Kidney (tissue), 14 donors: ENCODE results near the gene PLEKHA6. TPM values are rescaled to one million over a fixed set of nuclear protein-coding genes. Genes with fewer than 3 reads are reported as not detected.

Experiments
- DNase-seq, 5 donors: peaks; one replicate each; pipeline ENCODE4 v3.0.0-alpha.2; 2013 to 2020
- FAIRE-seq: peaks from 2 replicates; lab custom pipeline; 2012; peaks lifted over from hg19 to GRCh38; lab: Jason Lieb, UNC
- H3K27ac ChIP-seq, 2 donors: one replicate each; pipeline ENCODE4 v1.7.0; 2013; ENCODE audit warnings: low read depth in 2 of 2, low read length in 2 of 2, inconsistent platforms in 1 of 2
- H3K27me3 ChIP-seq: one replicate; pipeline ENCODE4 v1.7.1; 2013; ENCODE audit warnings: low read length, inconsistent platforms; ENCODE audit not compliant: control insufficient read depth, insufficient read depth
- H3K36me3 ChIP-seq, 3 donors: one replicate each; pipeline versions ENCODE4 v1.7.0 to v1.7.1; 2013; ENCODE audit warnings: low read length in 3 of 3, control low read depth in 1 of 3, inconsistent platforms in 1 of 3; ENCODE audit not compliant: insufficient read depth in 3 of 3, control insufficient read depth in 2 of 3
- H3K4me1 ChIP-seq, 3 donors: one replicate each; pipeline versions ENCODE4 v1.7.0 to v1.7.1; 2013; ENCODE audit warnings: low read length in 3 of 3, inconsistent platforms in 1 of 3, low read depth in 1 of 3; ENCODE audit not compliant: control insufficient read depth in 2 of 3, insufficient read depth in 2 of 3
- H3K4me3 ChIP-seq, 3 donors: one replicate each; pipeline versions ENCODE4 v1.7.0 to v1.8.1; 2013; ENCODE audit warnings: low read length in 3 of 3, control low read depth in 1 of 3, inconsistent platforms in 1 of 3
- H3K9ac ChIP-seq, 3 donors: one replicate each; pipeline versions ENCODE4 v1.7.0 to v1.7.1; 2013; ENCODE audit warnings: low read length in 3 of 3, control low read depth in 1 of 3, inconsistent platforms in 1 of 3
- H3K9me3 ChIP-seq, 3 donors: one replicate each; pipeline versions ENCODE4 v1.7.0 to v1.7.1; 2013; ENCODE audit warnings: low read length in 3 of 3, control low read depth in 1 of 3, inconsistent platforms in 1 of 3; ENCODE audit not compliant: control insufficient read depth in 2 of 3, insufficient read depth in 1 of 3
- CTCF ChIP-seq: IDR thresholded peaks from 3 replicates; pipeline ENCODE4 v1.5.1; 2012; ENCODE audit warnings: mild to moderate bottlenecking, moderate library complexity, borderline replicate concordance; ENCODE audit not compliant: insufficient read depth; ENCODE audit errors: extremely low read depth
- intact Hi-C: fragments of 100-400 bp; cut with DNase I; formaldehyde crosslinking; loops from one replicate; pipeline ENCODE4 v1.11.1; 2022
- polyA plus RNA-seq: library from polyadenylated mRNA; stranded (reverse); fragments of 350-450 nt; fragmentation: Illumina TruSeq; extraction: RNeasy Lipid Tissue Mini Kit (QIAGEN cat#74804); gene quantifications from one replicate; pipeline ENCODE4 v1.2.3, GENCODE V29; 2014; ENCODE audit warnings: low read depth, low replicate concordance; ENCODE audit not compliant: insufficient read depth
- total RNA-seq: library from RNA; stranded (reverse); fragmentation: NEBNext Ultra II Directional; extraction: Animal tissue kit (Norgen Biotek cat#: 25700); gene quantifications from one replicate; pipeline ENCODE4 v1.2.1, GENCODE V29; 2021
- donor health status: control.
- donor health status: control.
- donor health status: control.
- donor health status: control.
- donor health status: control.
- donor health status: DM: yes; HTN: yes; CAD: no.
- donor health status: Normal renal cell carcinoma (clear cell type).

The PLEKHA6 gene
- total and polyA plus RNA-seq, 2 donors from 2014 or later: 17.5 to 65.1 TPM

GRCh38 chr1:204285436-204286305, 74.1 kb downstream of the PLEKHA6 start:
- intact Hi-C loops: no loop called here
- no peak for TF ChIP-seq CTCF
- DNase-seq: peak in 1 of 5 donors; percentile 67
- Histone ChIP-seq H3K4me1 (peaks cover 22 to 65% (median 44%) of the 10 kb centered on the region in 3 donors), H3K36me3 (no peaks in the 10 kb centered on the region), H3K27me3 (no peaks in the 10 kb centered on the region), H3K4me3 (peak overlapping the region; percentile 24 to 73 (median 58)), H3K9me3 (no peaks in the 10 kb centered on the region), H3K27ac (peak overlapping the region; percentile 66), H3K9ac (peak overlapping the region in 2 of 3 donors; percentile 22 to 28)
- no peak for FAIRE-seq

GRCh38 chr1:204284929-204285328, 74.8 kb downstream of the PLEKHA6 start:
- Histone ChIP-seq H3K36me3 (no peaks in the 10 kb centered on the region), H3K4me1 (peaks cover 27 to 68% (median 51%) of the 10 kb centered on the region in 3 donors), H3K9ac (no peak overlapping the region), H3K27me3 (no peaks in the 10 kb centered on the region), H3K9me3 (no peaks in the 10 kb centered on the region), H3K4me3 (peak overlapping the region in 1 of 3 donors; percentile 73), H3K27ac (peak overlapping the region in 1 of 2 donors; percentile 66)
- no peak for TF ChIP-seq CTCF
- DNase-seq (no peak), FAIRE-seq (no peak)
- intact Hi-C loops: no loop called here

GRCh38 chr1:204283711-204284651, 75.7 kb downstream of the PLEKHA6 start:
- H3K9ac ChIP-seq: no peak overlapping the region

More at GRCh38 chr1:204283711-204284651, 75.7 kb downstream of the PLEKHA6 start:
- no peaks in the 10 kb centered on the region for H3K36me3 ChIP-seq
- FAIRE-seq (no peak), DNase-seq (no peak)
- no peaks in the 10 kb centered on the region for H3K9me3 ChIP-seq
- intact Hi-C loops: no loop called here
- H3K27me3 ChIP-seq: no peaks in the 10 kb centered on the region
- peak overlapping the region; percentile 16 to 45 for H3K27ac ChIP-seq
- H3K4me1 ChIP-seq: peaks cover 31 to 73% (median 60%) of the 10 kb centered on the region in 3 donors
- H3K4me3 ChIP-seq: peak overlapping the region in 1 of 3 donors; percentile 14
- TF ChIP-seq CTCF: no peak
